Measurements from ENCODE around the gene RBM34.

GRCh38 chr1:235142991-235143390 is 18.1 kb downstream of the RBM34 start:
- TF ChIP-seq, protein P1, sequence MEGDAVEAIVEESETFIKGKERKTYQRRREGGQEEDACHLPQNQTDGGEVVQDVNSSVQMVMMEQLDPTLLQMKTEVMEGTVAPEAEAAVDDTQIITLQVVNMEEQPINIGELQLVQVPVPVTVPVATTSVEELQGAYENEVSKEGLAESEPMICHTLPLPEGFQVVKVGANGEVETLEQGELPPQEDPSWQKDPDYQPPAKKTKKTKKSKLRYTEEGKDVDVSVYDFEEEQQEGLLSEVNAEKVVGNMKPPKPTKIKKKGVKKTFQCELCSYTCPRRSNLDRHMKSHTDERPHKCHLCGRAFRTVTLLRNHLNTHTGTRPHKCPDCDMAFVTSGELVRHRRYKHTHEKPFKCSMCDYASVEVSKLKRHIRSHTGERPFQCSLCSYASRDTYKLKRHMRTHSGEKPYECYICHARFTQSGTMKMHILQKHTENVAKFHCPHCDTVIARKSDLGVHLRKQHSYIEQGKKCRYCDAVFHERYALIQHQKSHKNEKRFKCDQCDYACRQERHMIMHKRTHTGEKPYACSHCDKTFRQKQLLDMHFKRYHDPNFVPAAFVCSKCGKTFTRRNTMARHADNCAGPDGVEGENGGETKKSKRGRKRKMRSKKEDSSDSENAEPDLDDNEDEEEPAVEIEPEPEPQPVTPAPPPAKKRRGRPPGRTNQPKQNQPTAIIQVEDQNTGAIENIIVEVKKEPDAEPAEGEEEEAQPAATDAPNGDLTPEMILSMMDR (IDR thresholded peaks at IDR 0.05; ENCODE audit: poor library complexity) = no peak
- TF ChIP-seq EZH2phosphoT487 (IDR thresholded peaks at IDR 0.05; ENCODE audit: low read depth, severe bottlenecking, unreplicated experiment) (no peak), EZH2 (IDR thresholded peaks at IDR 0.05; ENCODE audit: borderline replicate concordance) (no peak)

All from hepatocyte (in vitro differentiated cells).